ENCODE data around the gene TNFRSF6B.
"Not testable (repeated sequence)": the region's sequence is repeated elsewhere in the genome, so short reads cannot be mapped to it uniquely, and the experiment has no call there.

DNA sequence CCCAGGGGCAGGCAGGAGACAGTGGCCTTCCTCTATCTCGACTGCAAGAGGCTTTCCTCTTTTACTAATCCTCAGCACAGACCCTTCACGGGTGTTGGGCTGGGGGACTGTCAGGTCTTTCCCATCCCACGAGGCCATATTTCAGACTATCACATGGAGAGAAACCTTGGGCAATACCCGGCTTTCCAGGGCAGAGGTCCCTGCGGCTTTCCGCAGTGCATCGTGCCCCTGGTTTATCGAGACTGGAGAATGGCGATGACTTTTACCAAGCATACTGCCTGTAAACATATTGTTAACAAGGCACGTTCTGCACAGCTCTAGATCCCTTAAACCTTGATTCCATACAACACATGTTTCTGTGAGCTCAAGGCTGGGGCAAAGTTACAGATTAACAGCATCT is 36.3 kb upstream of the TNFRSF6B start:
- TF ChIP-seq, protein P1, sequence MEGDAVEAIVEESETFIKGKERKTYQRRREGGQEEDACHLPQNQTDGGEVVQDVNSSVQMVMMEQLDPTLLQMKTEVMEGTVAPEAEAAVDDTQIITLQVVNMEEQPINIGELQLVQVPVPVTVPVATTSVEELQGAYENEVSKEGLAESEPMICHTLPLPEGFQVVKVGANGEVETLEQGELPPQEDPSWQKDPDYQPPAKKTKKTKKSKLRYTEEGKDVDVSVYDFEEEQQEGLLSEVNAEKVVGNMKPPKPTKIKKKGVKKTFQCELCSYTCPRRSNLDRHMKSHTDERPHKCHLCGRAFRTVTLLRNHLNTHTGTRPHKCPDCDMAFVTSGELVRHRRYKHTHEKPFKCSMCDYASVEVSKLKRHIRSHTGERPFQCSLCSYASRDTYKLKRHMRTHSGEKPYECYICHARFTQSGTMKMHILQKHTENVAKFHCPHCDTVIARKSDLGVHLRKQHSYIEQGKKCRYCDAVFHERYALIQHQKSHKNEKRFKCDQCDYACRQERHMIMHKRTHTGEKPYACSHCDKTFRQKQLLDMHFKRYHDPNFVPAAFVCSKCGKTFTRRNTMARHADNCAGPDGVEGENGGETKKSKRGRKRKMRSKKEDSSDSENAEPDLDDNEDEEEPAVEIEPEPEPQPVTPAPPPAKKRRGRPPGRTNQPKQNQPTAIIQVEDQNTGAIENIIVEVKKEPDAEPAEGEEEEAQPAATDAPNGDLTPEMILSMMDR (IDR thresholded peaks at IDR 0.05) = not testable (repeated sequence)
- TF ChIP-seq ZFX (IDR thresholded peaks at IDR 0.05; ENCODE audit: borderline replicate concordance) = not testable (repeated sequence)

All from 22Rv1 (cell line).